Measurements from ENCODE around the gene TOX4.
"Not testable (repeated sequence)": the region's sequence is repeated elsewhere in the genome, so short reads cannot be mapped to it uniquely, and the experiment has no call there.

Gene TOX4

DNA sequence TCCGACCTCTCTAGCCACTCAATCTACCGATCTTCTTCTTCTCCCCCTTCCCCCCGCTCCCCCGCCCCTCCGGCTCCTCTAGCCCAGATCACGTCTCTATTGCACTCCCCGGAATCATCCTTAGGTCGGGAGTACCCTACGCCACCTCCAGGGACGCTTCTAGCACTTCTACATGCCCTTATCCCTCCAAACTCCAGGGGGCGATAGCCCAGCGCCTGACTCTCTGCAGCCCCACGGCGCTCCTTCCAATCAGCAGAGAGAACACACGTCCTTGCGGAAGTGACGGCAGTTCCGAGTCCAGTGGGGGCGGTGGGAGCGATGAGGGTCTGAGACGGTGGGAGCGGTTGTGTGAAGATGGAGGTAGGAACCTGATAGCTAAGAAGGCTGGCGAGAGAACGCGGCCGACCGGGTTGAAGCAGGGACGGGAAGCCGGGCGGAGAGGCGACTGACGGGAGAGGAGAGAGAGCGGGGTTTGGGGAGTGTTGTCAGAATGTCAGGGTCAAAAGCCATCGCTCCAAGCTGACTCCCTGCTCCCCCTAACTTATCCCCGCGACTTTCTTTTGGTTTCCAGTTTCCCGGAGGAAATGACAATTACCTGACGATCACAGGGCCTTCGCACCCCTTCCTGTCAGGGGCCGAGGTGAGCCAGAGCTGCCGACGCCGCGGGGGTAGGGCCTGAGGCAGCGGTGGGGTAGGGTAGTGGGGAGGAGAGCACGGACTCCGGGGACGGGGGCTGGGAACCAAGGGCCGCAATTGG, at the start of gene TOX4, which contains the start of gene RAB2B:
TSS of gene TOX4 (plus strand) at position 271 of the 757 bp plus-strand sequence. CDS start at position 355, 84 bp downstream.
TSS of gene RAB2B (minus strand) at position 35 of the 757 bp plus-strand sequence. CDS start 87 bp downstream, outside the sequence.
- DNase-seq (ENCODE audit: low read depth), result peak; percentile 92

DNA sequence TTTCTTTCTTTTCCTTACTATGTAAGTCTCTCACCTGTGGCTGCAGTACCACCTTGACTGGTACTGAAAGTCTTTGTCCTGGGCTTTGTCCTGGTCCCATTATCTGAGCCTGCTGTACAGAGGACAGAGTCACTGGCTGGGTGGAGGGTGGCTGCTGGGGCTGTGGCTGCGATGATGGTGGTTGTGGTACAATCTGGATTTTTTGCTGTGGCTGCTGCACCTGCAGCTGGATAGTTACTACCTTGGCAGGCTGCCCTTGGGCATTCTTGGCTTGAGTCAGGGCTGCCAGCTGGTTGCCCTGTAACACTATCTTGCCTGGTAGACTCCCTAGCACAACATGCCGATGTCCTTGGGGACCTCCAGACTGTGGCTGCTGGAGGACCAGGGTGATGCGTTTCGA, 48.1 kb upstream of the TOX4 start:
- DNase-seq (ENCODE audit: low read depth), result no peak

DNA sequence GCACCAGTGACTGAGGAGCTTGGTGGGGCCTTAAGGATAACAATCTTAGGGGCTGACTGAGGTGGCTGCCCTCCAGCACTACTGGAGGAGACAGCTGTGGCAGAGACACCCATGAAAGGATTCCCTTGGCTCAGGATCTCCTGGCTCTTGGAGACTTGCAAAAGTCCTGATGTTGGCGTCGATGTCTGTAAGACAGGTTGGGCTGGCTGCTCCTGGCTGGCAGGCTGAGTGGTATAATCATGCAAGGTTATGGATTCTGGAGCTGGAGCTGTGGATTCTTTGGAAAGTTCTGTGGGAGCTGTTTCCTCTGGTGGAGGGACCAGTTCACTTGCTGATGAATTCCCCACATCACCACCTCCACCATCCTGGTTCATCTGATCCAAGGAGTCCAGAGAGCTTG, 45.9 kb upstream of the TOX4 start:
- no peak for DNase-seq (ENCODE audit: low read depth)

DNA sequence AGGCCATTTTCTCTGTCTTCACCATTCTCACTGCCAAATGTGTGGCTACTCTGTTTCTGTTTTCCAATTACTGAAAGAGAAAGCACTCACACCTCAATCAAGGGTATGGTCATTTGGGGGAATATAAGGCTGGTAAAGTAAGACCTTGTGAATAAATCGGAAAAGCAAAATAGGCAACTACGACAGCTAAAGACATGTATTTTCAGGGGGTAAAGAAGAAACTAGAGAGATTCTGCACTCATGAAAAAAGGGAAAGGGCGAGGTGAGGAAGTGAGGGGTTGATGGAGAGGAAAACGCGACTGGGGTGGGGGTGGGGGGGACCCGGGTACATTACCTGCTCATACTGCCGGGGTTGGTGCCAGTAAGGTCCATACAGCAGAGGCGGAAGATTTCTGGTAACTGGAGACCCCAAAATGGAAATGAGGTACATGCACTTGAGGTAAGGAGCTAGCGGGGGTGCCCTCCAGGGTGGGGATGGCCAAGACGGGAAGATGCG, 40.4 kb upstream of the TOX4 start:
- no peak for DNase-seq (ENCODE audit: low read depth)

DNA sequence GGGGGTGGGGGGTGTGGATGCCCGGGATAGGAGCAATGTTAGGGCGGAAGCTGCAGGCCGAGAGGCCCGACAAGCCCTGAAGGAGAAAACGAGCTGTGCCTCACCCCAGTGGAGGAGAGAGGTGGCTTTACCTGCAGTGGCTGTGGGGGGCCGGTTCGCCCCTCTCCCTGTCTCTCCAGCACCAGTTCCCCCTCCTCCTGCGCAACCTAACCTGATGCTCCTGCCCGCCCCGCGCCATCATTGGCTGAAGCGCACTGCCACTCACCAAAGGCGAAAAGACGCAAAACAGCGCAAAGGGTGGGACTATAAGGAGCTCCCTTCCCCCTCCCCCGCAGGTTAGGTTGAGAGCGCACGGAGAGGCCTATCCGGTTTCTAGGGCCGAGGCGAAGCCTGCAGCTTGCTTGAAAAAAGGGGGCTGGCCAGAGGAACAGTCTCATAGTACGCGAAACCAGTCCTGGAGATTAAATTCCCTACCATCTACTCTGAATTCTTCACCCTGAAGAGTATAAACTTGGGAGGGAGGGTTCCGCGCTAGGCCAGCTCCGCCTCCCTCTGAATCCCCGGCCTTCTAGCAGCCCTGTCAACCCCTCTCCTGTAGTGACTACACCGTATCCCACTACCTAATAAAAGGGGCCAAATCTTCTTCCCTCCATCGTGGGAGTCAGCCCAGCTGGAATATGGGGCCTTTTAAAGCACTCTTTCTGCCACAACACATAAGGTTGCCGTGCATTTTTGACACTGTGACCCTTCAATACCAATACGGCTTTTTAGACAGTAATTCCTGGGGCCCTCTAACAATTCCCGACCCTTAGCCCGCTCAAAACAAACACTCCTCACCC, 39.7 kb upstream of the TOX4 start:
- DNase-seq (ENCODE audit: low read depth), result peak; percentile 95

DNA sequence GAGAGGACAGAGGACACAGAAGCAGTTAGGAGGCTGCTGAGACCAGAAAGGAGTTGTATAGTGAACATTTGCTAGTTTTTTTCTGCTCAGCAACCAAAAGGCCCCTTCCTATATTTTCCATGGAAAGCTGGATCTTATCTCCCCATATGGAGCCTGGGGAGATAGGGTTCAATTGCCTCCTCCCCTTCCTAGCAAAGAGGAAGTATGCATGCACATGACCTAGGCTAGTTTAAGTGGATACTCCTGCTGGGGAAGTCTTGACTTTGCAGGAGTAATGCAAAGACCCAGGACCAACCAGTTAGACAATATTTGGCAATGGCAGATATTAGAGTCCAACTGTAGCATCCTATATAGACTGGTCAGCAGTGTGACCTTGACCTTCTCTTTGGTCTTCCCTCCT, 36.1 kb upstream of the TOX4 start:
- DNase-seq (ENCODE audit: low read depth), result no peak

DNA sequence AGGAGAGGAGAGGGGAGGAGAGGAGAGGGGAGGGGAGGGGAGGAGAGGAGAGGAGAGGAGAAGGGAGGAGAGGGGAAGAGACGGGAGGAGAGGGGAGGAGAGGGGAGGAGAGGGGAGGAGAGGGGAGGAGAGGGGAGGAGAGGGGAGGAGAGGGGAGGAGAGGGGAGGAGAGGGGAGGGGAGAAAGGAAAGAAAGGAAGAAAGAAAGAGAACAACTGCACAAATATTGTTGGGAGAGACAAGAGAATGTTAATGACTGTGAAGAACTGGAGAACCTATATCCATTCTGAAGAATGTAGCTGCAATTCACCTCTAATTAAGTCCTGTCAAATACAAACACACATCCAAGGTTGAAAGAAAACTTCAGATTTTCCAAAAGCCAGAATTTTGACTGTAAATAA, 34.3 kb upstream of the TOX4 start:
- DNase-seq (ENCODE audit: low read depth), result not testable (repeated sequence)

DNA sequence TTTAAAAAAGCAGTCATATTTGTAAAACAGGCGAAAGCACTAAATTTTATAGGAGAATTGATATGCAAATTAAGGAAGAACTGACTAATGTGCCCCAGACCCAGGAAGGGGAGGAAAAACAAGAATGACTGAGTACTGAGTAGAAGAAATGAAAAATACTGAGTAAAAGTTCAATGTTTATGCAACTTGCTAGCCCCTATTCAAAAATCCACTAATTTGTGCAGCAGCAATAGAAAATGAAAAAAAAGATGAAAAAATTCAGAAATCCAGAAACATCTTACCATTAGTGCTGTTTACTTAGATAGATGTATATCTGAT, 27.1 kb upstream of the TOX4 start:
- DNase-seq (ENCODE audit: low read depth), result no peak

DNA sequence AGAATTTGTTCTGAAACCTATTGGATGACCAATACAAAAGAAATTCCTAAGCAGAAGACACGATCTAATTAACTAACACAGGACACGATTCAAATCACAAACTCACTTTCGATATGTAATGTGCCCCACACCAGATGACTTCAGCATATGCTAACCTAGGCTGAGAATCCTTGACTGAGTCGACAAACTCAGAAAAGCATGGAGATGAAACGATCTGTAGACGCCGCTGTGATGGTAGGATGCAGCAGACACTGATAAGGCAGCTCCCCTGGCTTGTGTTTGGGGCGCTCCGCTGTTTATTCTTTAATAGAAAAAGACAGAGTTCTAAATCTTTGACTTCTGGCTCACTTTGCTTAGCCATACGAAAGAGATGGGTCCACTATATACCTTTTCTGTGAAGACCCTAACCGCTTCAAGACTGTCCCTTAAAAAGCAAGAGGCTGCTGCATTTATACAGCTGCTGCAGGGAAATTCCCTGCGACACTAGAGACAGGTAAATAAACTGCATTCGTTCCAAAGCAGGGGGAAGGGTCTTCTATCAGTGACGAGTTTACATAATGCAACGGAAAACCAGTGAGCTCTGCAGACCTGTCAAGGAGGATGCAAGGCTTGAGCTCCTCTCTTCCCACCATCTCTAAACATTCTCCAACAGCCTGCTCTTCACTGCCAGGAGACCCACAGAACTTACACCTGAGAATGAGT, 22.0 kb upstream of the TOX4 start:
- no peak for DNase-seq (ENCODE audit: low read depth)

DNA sequence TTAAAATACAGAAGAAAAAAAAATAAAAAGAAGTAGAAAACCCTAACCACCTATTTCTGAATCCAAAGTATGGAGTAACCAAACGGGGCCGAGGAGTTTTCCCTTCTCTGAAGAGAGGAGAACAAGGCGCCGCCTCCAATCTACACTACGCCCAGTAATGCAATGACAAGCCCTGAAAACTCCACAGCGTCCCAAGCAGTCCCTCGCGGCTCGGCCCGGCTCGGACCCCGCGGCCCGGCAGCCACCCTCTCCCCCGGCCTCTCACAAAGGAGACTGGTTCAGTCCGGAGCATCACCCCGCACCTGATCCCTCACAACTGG, 21.4 kb upstream of the TOX4 start:
- no peak for DNase-seq (ENCODE audit: low read depth)

DNA sequence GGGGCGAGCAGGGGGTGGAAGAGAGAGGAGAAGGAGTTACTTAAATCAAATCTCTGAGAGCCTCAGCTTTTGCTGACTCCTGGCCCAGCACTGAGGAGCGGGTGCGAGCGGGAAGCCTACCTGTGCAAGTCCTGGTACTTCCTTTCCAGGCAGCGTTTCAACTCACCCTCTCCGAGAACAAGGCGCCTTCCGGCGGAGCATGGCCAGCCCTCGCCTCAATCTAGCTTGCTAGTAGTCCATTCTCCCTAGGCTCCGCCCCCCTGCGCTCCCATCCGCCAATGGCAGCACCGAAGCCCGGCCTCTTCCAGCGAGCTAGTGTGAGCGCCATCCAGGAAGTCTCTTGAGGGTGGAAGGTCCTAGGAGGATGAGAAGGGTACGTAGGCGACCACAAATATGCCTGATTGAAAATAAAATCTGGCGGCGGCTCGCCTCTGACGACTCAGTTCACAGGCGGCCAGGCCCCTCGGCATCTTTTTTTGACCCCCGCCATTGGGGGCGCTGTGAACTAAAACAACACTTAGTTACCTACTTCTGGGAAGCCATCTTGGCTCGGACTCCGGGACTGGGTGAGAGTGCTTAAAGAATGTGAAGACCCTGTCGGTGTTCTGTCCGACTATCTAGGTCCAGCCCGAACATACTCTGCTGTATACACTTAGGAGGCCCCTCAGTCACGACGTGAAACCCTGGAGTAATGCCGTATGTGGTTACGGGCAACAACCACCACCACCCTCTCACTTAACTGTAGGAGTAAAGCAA, 20.9 kb upstream of the TOX4 start, which contains the start of gene CHD8:
TSS of gene CHD8 (minus strand) at position 212 of the 756 bp plus-strand sequence. CDS start 24,480 bp downstream, outside the sequence.
- DNase-seq (ENCODE audit: low read depth), result peak; percentile 96

DNA sequence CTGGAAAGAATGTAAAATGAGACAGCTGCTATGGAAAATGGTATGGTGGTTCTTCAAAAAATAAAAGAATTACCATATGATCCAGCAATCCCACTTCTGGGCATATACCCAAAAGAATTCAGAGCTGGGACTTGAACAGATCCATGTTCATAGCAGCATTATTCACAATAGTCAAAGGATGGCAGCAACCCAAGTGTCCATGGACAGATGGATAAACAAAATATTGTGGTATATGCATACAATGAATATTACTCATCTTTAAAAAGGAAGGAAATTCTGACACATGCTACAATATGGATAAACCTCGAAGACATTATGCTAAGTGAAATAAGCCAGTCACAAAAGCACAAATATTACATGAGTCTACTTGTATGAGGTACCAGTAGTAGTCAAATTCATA, 9.4 kb upstream of the TOX4 start:
- DNase-seq (ENCODE audit: low read depth), result peak; percentile 46

DNA sequence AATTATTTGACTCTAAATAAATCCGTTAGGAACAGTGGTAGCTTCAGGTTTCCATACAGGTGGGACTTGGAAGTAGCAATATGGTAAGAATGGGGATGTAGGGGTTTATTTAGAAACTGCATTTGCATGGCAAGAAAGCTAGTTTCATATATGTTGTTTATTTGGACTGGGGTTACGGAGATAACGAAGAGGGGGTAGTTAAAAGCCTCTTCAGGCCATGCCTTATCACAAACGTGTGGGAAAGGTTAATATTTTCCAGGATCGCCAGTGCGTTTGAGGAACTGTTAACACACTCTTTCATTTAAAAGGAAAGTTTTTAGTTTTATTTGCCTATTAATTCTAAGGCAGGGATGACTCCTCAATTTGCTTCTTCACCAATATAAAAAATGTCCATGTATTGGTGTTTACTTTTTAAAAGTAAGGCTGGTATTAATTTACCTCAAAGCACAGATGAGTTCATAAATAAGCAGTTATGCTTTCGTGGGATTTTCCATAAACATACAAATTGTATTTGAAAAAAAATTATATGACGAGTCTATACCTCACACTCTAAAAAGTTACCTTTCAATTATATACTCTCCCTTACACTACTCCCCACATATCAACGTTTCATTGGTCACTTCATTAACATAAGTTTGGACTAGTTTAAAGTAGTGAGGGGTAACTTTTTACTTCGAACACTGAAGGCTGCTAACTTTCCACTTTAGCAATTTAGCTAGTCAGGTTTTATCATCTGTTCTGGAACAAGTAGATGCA, 1.1 kb upstream of the TOX4 start:
- no peak for DNase-seq (ENCODE audit: low read depth)

DNA sequence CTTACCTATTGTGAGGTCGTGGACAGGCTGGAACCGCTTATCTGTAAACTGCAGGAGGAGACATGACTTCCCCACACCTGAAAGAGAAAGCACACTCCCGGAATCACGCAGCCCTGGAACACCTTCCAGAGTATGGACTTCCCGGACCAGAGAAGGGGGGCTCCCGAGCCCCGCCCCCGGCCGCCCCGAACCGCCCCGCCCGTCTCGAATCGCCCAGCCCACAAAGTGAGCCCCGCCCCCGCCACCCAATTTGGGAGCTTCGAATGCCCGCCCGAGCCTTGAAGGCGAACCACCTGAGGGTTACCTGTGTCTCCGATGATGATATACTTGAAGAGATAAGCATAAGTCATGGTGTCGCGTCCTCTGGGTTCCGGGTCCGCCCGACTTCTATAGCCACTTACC, 471 bp upstream of the TOX4 start:
- no peak for DNase-seq (ENCODE audit: low read depth)

DNA sequence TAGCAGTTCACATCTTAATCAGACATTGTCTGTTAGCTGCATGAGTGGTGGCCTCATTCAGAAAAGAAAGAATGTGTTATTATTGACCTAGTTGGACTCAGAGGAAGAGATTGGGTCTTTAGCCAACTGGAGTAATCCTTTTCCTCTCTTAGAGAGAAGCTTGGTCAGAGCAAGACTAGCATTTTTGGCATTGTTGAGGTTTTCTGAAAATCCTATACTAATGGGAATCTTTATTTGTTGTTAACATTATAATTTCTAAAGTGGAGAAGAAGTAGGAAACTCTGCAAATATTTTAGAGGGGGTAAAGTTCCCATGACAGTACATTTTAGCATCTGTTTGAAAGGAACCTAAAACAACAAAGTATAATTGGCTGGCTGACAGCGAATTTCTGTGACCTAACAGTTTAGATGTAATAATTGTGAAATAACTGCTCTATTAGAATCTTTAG, 9.7 kb downstream of the TOX4 start:
- DNase-seq (ENCODE audit: low read depth), result peak; percentile 89

DNA sequence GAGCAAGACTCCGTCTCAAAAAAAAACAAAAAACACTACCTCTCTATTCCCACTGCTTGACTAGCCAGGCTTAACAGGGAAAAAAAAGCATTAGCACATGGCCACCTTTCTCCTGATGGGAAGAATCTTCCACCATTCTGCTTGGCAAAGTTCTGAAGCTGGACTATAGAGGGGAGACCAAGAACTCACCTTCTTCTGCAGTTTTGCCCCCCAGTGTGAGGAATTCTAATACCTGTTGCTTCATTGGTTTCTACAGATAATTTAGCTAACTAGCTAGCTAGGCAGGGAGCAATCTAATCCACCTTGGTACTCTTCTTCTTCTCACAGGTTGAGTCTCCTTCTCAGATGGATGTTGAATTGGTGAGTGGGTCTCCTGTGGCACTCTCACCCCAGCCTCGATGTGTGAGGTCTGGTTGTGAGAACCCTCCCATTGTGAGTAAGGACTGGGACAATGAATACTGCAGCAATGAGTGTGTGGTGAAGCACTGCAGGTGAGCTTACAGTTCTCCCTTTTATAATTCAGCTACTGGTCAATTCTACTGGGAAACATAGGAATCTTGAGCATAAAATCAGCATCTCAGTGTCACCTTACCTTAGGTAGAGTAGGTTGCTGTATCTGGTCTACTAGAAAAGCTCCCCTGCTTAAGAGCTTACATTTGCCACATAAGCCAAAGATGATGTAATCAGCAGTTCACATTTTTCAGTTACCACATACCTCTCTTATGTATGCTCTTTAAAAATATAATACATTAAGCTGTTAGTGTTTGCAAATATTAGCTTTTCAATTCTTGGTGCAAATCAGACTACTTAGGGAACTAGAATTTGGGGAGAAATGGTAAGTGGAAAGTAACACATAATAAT, 18.1 kb downstream of the TOX4 start:
- no peak for DNase-seq (ENCODE audit: low read depth)

DNA sequence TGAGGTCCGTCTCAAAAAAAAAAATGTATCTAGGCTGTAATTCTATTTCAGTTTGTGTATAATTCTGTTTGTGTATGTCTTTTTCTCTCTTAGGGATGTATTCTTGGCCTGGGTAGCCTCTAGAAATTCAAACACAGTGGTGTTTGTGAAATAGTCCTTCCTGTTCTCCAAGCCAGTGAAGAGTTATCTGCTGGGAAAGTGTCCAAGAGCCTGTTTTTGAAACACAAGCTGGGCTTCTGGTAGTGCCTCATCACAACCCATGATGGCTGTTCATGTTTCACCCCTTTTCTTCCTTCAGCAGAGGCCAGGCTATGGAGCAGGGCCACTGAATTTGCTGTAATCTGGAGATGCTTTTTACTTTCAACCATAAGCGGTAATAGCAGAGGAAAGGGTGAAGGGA, 19.5 kb downstream of the TOX4 start:
- no peak for DNase-seq (ENCODE audit: low read depth)

DNA sequence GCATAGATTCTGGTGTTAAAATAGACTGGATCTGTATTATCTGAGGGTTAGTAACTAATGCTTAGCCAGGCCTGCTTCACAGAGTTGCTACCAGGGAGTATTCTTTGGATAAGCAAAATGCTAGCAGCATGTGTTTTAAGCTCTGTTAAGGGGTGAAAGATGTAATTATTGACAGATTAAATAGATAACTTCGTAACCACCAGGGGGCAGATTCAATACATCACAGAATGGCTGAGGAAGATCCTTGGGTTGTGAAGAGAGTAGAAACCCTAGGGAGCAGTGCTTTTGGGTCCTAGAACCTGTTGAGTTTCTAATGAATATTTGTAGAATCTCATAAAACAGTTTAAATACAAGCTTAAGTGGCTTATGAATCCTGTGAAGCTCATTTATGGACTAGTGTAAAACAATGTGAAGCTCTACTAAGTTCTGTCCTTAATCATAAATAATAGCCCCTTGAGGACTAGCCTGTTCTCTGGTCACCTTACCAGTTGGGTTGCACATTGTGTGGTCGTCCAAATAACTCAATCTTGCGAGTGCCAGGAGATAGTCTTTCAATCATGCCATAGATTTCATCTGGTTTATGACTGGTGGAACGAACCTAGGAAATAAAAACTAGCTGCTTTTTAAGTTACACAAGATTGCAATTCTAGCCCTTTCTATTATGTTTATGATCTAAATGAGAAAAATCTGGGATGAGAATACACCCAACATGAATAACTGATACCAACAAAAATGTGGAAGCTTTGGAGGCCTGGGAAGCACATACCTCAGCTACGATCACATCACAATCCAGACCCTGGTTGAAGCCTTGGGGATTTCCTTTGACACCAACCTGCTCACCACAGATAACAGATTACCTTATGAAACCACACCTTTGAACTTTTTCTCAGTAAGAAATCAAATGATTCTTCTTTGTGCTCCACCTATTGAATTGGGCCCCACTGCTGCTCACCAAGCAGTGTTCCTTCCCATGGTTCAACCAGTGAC, 21.8 kb downstream of the TOX4 start:
- no peak for DNase-seq (ENCODE audit: low read depth)

DNA sequence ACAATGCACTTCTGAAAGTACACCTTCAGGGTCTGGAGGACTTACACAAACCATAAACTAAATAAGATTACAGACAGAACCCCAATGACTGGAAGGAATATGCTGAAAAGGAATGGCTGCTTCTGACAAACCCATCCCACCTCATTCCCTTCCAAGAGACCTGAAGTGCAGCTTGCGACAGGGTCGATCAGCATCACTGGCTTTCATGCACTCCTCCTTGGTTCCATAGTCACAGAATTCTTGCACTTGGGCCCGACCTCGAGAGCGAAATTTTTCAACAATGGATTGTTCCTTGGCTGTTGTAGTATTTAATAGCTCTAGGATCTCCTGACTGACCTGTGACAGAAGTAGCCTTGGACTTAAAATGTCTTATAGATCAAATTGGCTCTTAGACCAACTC, 24.6 kb downstream of the TOX4 start:
- DNase-seq (ENCODE audit: low read depth), result no peak
